ENCODE measurements around the gene ARHGAP18.

The ARHGAP18 gene

GRCh38 chr6:129633529-129633928, 76.4 kb downstream of the ARHGAP18 start:
- Histone ChIP-seq H3K4me3 (ENCODE audit: low read depth, low read length) (no peak overlapping the region), H3K36me3 (ENCODE audit: insufficient read depth, low read length) (peaks cover 19% of the 10 kb centered on the region), H3K4me1 (ENCODE audit: control insufficient read depth, insufficient read depth, low read length, unreplicated experiment) (peaks cover 23% of the 10 kb centered on the region), H2AFZ (ENCODE audit: low read length, unreplicated experiment) (no peak overlapping the region), H3K27ac (ENCODE audit: low read depth, low read length) (no peak overlapping the region), H3K27me3 (ENCODE audit: insufficient read depth, low read length) (no peaks in the 10 kb centered on the region), H3K79me2 (ENCODE audit: control insufficient read depth, insufficient read depth, low read length, unreplicated experiment) (no peaks in the 10 kb centered on the region)

GRCh38 chr6:129632172-129632613, 77.8 kb downstream of the ARHGAP18 start:
- Histone ChIP-seq H3K79me2 (ENCODE audit: control insufficient read depth, insufficient read depth, low read length, unreplicated experiment) (no peaks in the 10 kb centered on the region), H2AFZ (ENCODE audit: low read length, unreplicated experiment) (no peak overlapping the region), H3K4me1 (ENCODE audit: control insufficient read depth, insufficient read depth, low read length, unreplicated experiment) (peaks cover 27% of the 10 kb centered on the region), H3K4me3 (ENCODE audit: low read depth, low read length) (no peak overlapping the region), H3K27ac (ENCODE audit: low read depth, low read length) (no peak overlapping the region), H3K27me3 (ENCODE audit: insufficient read depth, low read length) (no peaks in the 10 kb centered on the region), H3K36me3 (ENCODE audit: insufficient read depth, low read length) (peaks cover 17% of the 10 kb centered on the region)

- Histone ChIP-seq H3K79me2 (ENCODE audit: control insufficient read depth, insufficient read depth, low read length, unreplicated experiment) (no peaks in the 10 kb centered on the region), H3K4me3 (ENCODE audit: low read depth, low read length) (no peak overlapping the region), H3K27ac (ENCODE audit: low read depth, low read length) (no peak overlapping the region), H3K27me3 (ENCODE audit: insufficient read depth, low read length) (no peaks in the 10 kb centered on the region), H2AFZ (ENCODE audit: low read length, unreplicated experiment) (no peak overlapping the region), H3K4me1 (ENCODE audit: control insufficient read depth, insufficient read depth, low read length, unreplicated experiment) (peaks cover 24% of the 10 kb centered on the region), H3K36me3 (ENCODE audit: insufficient read depth, low read length) (peaks cover 17% of the 10 kb centered on the region)
Measured at GRCh38 chr6:129631070-129631469, 78.9 kb downstream of the ARHGAP18 start.

- H3K36me3 ChIP-seq (ENCODE audit: insufficient read depth, low read length), result peaks cover 17% of the 10 kb centered on the region
- no peak overlapping the region for H3K4me3 ChIP-seq (ENCODE audit: low read depth, low read length)
- no peak overlapping the region for H3K27ac ChIP-seq (ENCODE audit: low read depth, low read length)
- no peak overlapping the region for H2AFZ ChIP-seq (ENCODE audit: low read length, unreplicated experiment)
- no peaks in the 10 kb centered on the region for H3K27me3 ChIP-seq (ENCODE audit: insufficient read depth, low read length)
- no peaks in the 10 kb centered on the region for H3K79me2 ChIP-seq (ENCODE audit: control insufficient read depth, insufficient read depth, low read length, unreplicated experiment)
- peaks cover 19% of the 10 kb centered on the region for H3K4me1 ChIP-seq (ENCODE audit: control insufficient read depth, insufficient read depth, low read length, unreplicated experiment)
Measured at GRCh38 chr6:129630596-129630995, 79.4 kb downstream of the ARHGAP18 start.

- Histone ChIP-seq H3K27me3 (ENCODE audit: insufficient read depth, low read length) (no peaks in the 10 kb centered on the region), H3K4me3 (ENCODE audit: low read depth, low read length) (no peak overlapping the region), H3K36me3 (ENCODE audit: insufficient read depth, low read length) (peaks cover 11% of the 10 kb centered on the region), H3K4me1 (ENCODE audit: control insufficient read depth, insufficient read depth, low read length, unreplicated experiment) (peaks cover 10% of the 10 kb centered on the region), H3K79me2 (ENCODE audit: control insufficient read depth, insufficient read depth, low read length, unreplicated experiment) (no peaks in the 10 kb centered on the region), H3K27ac (ENCODE audit: low read depth, low read length) (no peak overlapping the region), H2AFZ (ENCODE audit: low read length, unreplicated experiment) (no peak overlapping the region)
Measured at GRCh38 chr6:129628101-129628815, 81.7 kb downstream of the ARHGAP18 start.

GRCh38 chr6:129624488-129624887, 85.5 kb downstream of the ARHGAP18 start:
- no peaks in the 10 kb centered on the region for H3K79me2 ChIP-seq (ENCODE audit: control insufficient read depth, insufficient read depth, low read length, unreplicated experiment)
- H2AFZ ChIP-seq (ENCODE audit: low read length, unreplicated experiment), result no peak overlapping the region
- no peak overlapping the region for H3K27ac ChIP-seq (ENCODE audit: low read depth, low read length)
- H3K4me1 ChIP-seq (ENCODE audit: control insufficient read depth, insufficient read depth, low read length, unreplicated experiment), result peaks cover 10% of the 10 kb centered on the region
- H3K4me3 ChIP-seq (ENCODE audit: low read depth, low read length), result no peak overlapping the region
- no peaks in the 10 kb centered on the region for H3K27me3 ChIP-seq (ENCODE audit: insufficient read depth, low read length)
- peaks cover 6% of the 10 kb centered on the region for H3K36me3 ChIP-seq (ENCODE audit: insufficient read depth, low read length)

GRCh38 chr6:129623008-129623732, 86.8 kb downstream of the ARHGAP18 start:
- no peak overlapping the region for H2AFZ ChIP-seq (ENCODE audit: low read length, unreplicated experiment)
- H3K27ac ChIP-seq (ENCODE audit: low read depth, low read length), result no peak overlapping the region
- peaks cover under 1% of the 10 kb centered on the region; the same call in 1 of the 2 replicates for H3K36me3 ChIP-seq (ENCODE audit: insufficient read depth, low read length)
- no peaks in the 10 kb centered on the region for H3K79me2 ChIP-seq (ENCODE audit: control insufficient read depth, insufficient read depth, low read length, unreplicated experiment)
- H3K4me1 ChIP-seq (ENCODE audit: control insufficient read depth, insufficient read depth, low read length, unreplicated experiment), result peaks cover 13% of the 10 kb centered on the region
- no peak overlapping the region for H3K4me3 ChIP-seq (ENCODE audit: low read depth, low read length)
- H3K27me3 ChIP-seq (ENCODE audit: insufficient read depth, low read length), result no peaks in the 10 kb centered on the region

- peaks cover 13% of the 10 kb centered on the region for H3K36me3 ChIP-seq (ENCODE audit: insufficient read depth, low read length)
Measured at GRCh38 chr6:129621252-129621651, 88.7 kb downstream of the ARHGAP18 start.

GRCh38 chr6:129620234-129620610, 89.8 kb downstream of the ARHGAP18 start:
- H3K36me3 ChIP-seq (ENCODE audit: insufficient read depth, low read length), result peaks cover 13% of the 10 kb centered on the region
- no peaks in the 10 kb centered on the region for H3K27me3 ChIP-seq (ENCODE audit: insufficient read depth, low read length)
- no peak overlapping the region for H2AFZ ChIP-seq (ENCODE audit: low read length, unreplicated experiment)
- H3K27ac ChIP-seq (ENCODE audit: low read depth, low read length), result no peak overlapping the region
- H3K4me3 ChIP-seq (ENCODE audit: low read depth, low read length), result no peak overlapping the region
- H3K79me2 ChIP-seq (ENCODE audit: control insufficient read depth, insufficient read depth, low read length, unreplicated experiment), result no peaks in the 10 kb centered on the region
- H3K4me1 ChIP-seq (ENCODE audit: control insufficient read depth, insufficient read depth, low read length, unreplicated experiment), result peaks cover 17% of the 10 kb centered on the region

More at GRCh38 chr6:129621252-129621651, 88.7 kb downstream of the ARHGAP18 start:
- no peak overlapping the region for H2AFZ ChIP-seq (ENCODE audit: low read length, unreplicated experiment)
- no peak overlapping the region for H3K27ac ChIP-seq (ENCODE audit: low read depth, low read length)
- no peaks in the 10 kb centered on the region for H3K79me2 ChIP-seq (ENCODE audit: control insufficient read depth, insufficient read depth, low read length, unreplicated experiment)
- peaks cover 17% of the 10 kb centered on the region for H3K4me1 ChIP-seq (ENCODE audit: control insufficient read depth, insufficient read depth, low read length, unreplicated experiment)
- no peaks in the 10 kb centered on the region for H3K27me3 ChIP-seq (ENCODE audit: insufficient read depth, low read length)
- no peak overlapping the region for H3K4me3 ChIP-seq (ENCODE audit: low read depth, low read length)

GRCh38 chr6:129619579-129620233, 90.3 kb downstream of the ARHGAP18 start:
- no peaks in the 10 kb centered on the region for H3K27me3 ChIP-seq (ENCODE audit: insufficient read depth, low read length)
- no peak overlapping the region for H3K27ac ChIP-seq (ENCODE audit: low read depth, low read length)
- peaks cover 17% of the 10 kb centered on the region for H3K4me1 ChIP-seq (ENCODE audit: control insufficient read depth, insufficient read depth, low read length, unreplicated experiment)
- H2AFZ ChIP-seq (ENCODE audit: low read length, unreplicated experiment), result no peak overlapping the region
- H3K36me3 ChIP-seq (ENCODE audit: insufficient read depth, low read length), result peaks cover 13% of the 10 kb centered on the region
- H3K79me2 ChIP-seq (ENCODE audit: control insufficient read depth, insufficient read depth, low read length, unreplicated experiment), result no peaks in the 10 kb centered on the region
- H3K4me3 ChIP-seq (ENCODE audit: low read depth, low read length), result no peak overlapping the region

Data from ACC112 (cell line).